Stimulated activated CD4-positive, alpha-beta T cell treated with anti-CD3 and anti-CD28 coated beads, TNF-alpha, amount 100 ng/mL, for 24 hours (primary cell): Measurements from ENCODE around the gene OSBPL3.
"Not testable (repeated sequence)": the region's sequence is repeated elsewhere in the genome, so short reads cannot be mapped to it uniquely, and the experiment has no call there.

Source experiments
- DNase-seq, 3 experiments: peaks; one replicate each; pipeline ENCODE4 v3.0.0-alpha.2; 2020; ENCODE audit warnings: low read depth in 3 of 3

The OSBPL3 gene

GRCh38 chr7:24920451-24921361, 59.3 kb downstream of the OSBPL3 start:
- DNase-seq, result no peak

GRCh38 chr7:24917510-24918239, 62.3 kb downstream of the OSBPL3 start:
- DNase-seq, result no peak

- no peak for DNase-seq
Measured at GRCh38 chr7:24916463-24917040, 63.4 kb downstream of the OSBPL3 start.

GRCh38 chr7:24914465-24914859, 65.5 kb downstream of the OSBPL3 start:
- DNase-seq, result no peak

GRCh38 chr7:24913801-24914464, 66.0 kb downstream of the OSBPL3 start:
- no peak for DNase-seq

GRCh38 chr7:24912874-24913514, 67.0 kb downstream of the OSBPL3 start:
- DNase-seq, result no peak

- DNase-seq, result no peak
Measured at GRCh38 chr7:24912424-24912823, 67.6 kb downstream of the OSBPL3 start.

- no peak for DNase-seq
Measured at GRCh38 chr7:24911213-24911603, 68.8 kb downstream of the OSBPL3 start.

- no peak for DNase-seq
Measured at GRCh38 chr7:24910551-24911212, 69.3 kb downstream of the OSBPL3 start.

- no peak for DNase-seq
Measured at GRCh38 chr7:24908727-24909126, 71.3 kb downstream of the OSBPL3 start.

GRCh38 chr7:24908166-24908565, 71.8 kb downstream of the OSBPL3 start:
- no peak for DNase-seq

- peak in 1 of 3 experiments; percentile 11 for DNase-seq
Measured at GRCh38 chr7:24907311-24907886, 72.6 kb downstream of the OSBPL3 start.

GRCh38 chr7:24905996-24906770, 73.8 kb downstream of the OSBPL3 start:
- DNase-seq, result peak in 1 of 3 experiments; percentile 25

GRCh38 chr7:24903992-24904391, 76.0 kb downstream of the OSBPL3 start:
- DNase-seq, result not testable (repeated sequence)

- no peak for DNase-seq
Measured at GRCh38 chr7:24903559-24903958, 76.4 kb downstream of the OSBPL3 start.

GRCh38 chr7:24902931-24903330, 77.0 kb downstream of the OSBPL3 start:
- DNase-seq, result no peak

GRCh38 chr7:24902276-24902675, 77.7 kb downstream of the OSBPL3 start:
- DNase-seq, result no peak

- DNase-seq, result no peak
Measured at GRCh38 chr7:24899905-24900304, 80.1 kb downstream of the OSBPL3 start.

GRCh38 chr7:24899161-24899560, 80.8 kb downstream of the OSBPL3 start:
- no peak for DNase-seq

- DNase-seq, result no peak
Measured at GRCh38 chr7:24898691-24899090, 81.3 kb downstream of the OSBPL3 start.
